ENCODE measurements around the gene SMIM23.

DNA sequence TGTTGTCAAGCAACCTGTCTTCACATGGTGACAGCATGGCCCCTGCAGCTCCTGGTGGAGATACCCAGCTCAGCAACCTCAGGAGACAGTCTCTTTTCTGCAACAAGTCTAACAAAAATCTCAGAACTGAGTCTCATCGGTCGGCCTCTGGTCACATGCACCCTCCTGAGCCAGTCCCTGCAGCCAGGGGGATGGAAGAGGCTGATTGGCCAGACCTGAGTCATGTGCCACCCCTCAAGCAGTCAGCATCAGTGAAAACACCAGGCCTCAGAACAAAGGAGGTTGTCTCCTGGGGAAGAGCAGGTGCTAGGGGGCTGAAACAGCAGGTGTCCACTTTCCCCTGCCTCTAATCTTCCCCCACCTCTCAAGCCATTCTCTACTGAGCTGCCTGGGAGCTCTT lies 54.4 kb downstream of the SMIM23 start:
- no peak for TF ChIP-seq CTCF (IDR thresholded peaks at IDR 0.05)
- no peak for TF ChIP-seq POLR2AphosphoS5 (IDR thresholded peaks at IDR 0.05)
- TF ChIP-seq POLR2A (IDR thresholded peaks at IDR 0.05; ENCODE audit: low read depth): no peak
- TF ChIP-seq EP300 (IDR thresholded peaks at IDR 0.05): no peak
